CD4-positive, alpha-beta memory T cell (primary cell): ENCODE data around the gene FLT3. TPM values are rescaled to one million over a fixed set of nuclear protein-coding genes. Genes with fewer than 3 reads are reported as not detected.

Experiments
- CTCF ChIA-PET: fragments of 350-600 bp; sonication (Branson Sonifier 250); formaldehyde crosslinking; loops from one replicate; lab custom pipeline; 2021; ENCODE audit warnings: inconsistent platforms; ENCODE audit not compliant: partially characterized antibody; lab: Charles Lee
- POLR2A ChIA-PET: fragments of 350-600 bp; sonication (Branson Sonifier 250); formaldehyde crosslinking; loops from one replicate; lab custom pipeline; 2021; ENCODE audit not compliant: partially characterized antibody; lab: Charles Lee
- DNase-seq, 5 donors: peaks; one replicate each; pipeline versions ENCODE4 v3.0.0 to v3.0.0-alpha.2; 2020 to 2022; ENCODE audit warnings: mixed read lengths in 1 of 5
- H3K27ac ChIP-seq: one replicate; pipeline ENCODE4 v1.7.0; 2013; ENCODE audit warnings: low read depth, low read length
- H3K27me3 ChIP-seq: 2 replicates; pipeline ENCODE4 v1.7.0; 2013; ENCODE audit warnings: mild to moderate bottlenecking, low read length, moderate library complexity; ENCODE audit not compliant: insufficient read depth
- H3K36me3 ChIP-seq: 2 replicates; pipeline ENCODE4 v1.7.0; 2013; ENCODE audit warnings: mild to moderate bottlenecking, low read length, moderate library complexity; ENCODE audit not compliant: insufficient read depth
- H3K4me1 ChIP-seq: 2 replicates; pipeline ENCODE4 v1.7.0; 2013; ENCODE audit warnings: mild to moderate bottlenecking, low read length, moderate library complexity; ENCODE audit not compliant: insufficient read depth
- H3K4me3 ChIP-seq, 2 donors: one replicate each; pipeline ENCODE4 v1.7.0; 2013; ENCODE audit warnings: low read length in 2 of 2, mild to moderate bottlenecking in 1 of 2
- H3K9me3 ChIP-seq, 2 donors: one replicate each; pipeline ENCODE4 v1.7.0; 2013; ENCODE audit warnings: low read length in 2 of 2, control low read depth in 1 of 2; ENCODE audit not compliant: control insufficient read depth in 1 of 2
- H3K27ac Mint-ChIP-seq, 7 donors: one replicate each; pipeline ENCODE4 v1.8.0; 2020 to 2021; ENCODE audit warnings: mixed read lengths in 7 of 7, mild to moderate bottlenecking in 6 of 7, inconsistent platforms in 3 of 7, moderate library complexity in 3 of 7
- H3K27me3 Mint-ChIP-seq, 2 donors: one replicate each; pipeline ENCODE4 v1.8.0; 2020 to 2021; ENCODE audit warnings: mixed read lengths in 2 of 2
- H3K36me3 Mint-ChIP-seq, 2 donors: one replicate each; pipeline ENCODE4 v1.8.0; 2020 to 2021; ENCODE audit warnings: mixed read lengths in 2 of 2, inconsistent platforms in 1 of 2, mild to moderate bottlenecking in 1 of 2
- H3K4me1 Mint-ChIP-seq, 4 donors: one replicate each; pipeline ENCODE4 v1.8.0; 2020 to 2021; ENCODE audit warnings: mixed read lengths in 4 of 4, mild to moderate bottlenecking in 1 of 4
- H3K4me3 Mint-ChIP-seq, 8 donors: one replicate each; pipeline ENCODE4 v1.8.0; 2020 to 2021; ENCODE audit warnings: mixed read lengths in 8 of 8, mild to moderate bottlenecking in 7 of 8, moderate library complexity in 6 of 8, inconsistent platforms in 3 of 8
- H3K9me3 Mint-ChIP-seq, 8 donors: one replicate each; pipeline ENCODE4 v1.8.0; 2020 to 2021; ENCODE audit warnings: mixed read lengths in 8 of 8, mild to moderate bottlenecking in 5 of 8, inconsistent platforms in 3 of 8, moderate library complexity in 1 of 8
- intact Hi-C: fragments of 100-400 bp; cut with micrococcal nuclease; formaldehyde crosslinking; loops from one replicate; pipeline ENCODE4 v1.15.1; 2023
- polyA plus RNA-seq, 2 donors: library from polyadenylated mRNA; unstranded; fragments of 300-500 nt; fragmentation: Illumina TruSeq; gene quantifications; one replicate each; pipeline ENCODE4 v1.2.3, GENCODE V29; 2021
- total RNA-seq, 2 experiments: library from RNA; stranded (reverse); gene quantifications; one replicate each; pipeline ENCODE4 v1.2.3, GENCODE V29; 2021

Gene FLT3
- total and polyA plus RNA-seq, 4 experiments from 2014 or later, result not detected

DNA sequence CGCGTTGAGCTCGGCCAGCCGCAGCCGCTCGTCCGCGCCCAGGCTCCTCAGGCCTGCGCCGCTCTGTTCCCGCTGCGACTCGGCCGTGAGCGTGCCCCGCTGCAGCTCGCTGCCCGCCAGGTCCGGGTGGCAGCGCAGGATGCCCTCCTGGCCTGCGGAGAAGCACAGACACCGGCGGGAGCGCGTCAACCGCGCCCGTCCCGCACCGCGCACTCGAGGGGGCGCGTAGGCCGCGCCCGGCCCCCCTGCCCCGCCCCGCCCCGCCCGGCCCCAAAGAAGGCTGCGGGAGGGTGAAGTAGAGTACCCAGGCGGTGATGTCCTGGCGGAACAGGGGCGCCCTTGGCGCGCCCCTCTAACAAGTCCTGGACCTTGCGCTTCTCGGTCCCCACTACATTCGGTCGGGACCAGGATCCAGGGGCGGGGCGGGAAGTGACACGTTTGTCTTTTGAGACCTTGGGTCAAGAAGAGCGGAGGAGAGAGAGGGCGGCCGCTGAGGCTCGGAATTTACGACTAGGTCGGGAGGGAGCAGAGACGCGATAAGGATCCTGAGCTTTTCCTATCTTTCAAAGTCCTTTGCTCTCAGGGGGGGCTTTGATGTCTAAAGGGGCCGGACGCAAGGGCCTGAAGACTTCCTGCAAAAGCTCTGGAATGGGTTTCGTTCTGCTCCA lies 121.9 kb downstream of the FLT3 start:
- no peak overlapping the region for H3K27ac ChIP-seq
- Mint-ChIP-seq H3K36me3 (no peaks in the 10 kb centered on the region), H3K4me3 (peak overlapping the region in 3 of 8 donors; percentile 18 to 68 (median 64)), H3K9me3 (peaks cover 0 to 3% (median 0%) of the 10 kb centered on the region in 8 donors), H3K27ac (no peak overlapping the region), H3K27me3 (peaks cover 71 to 74% of the 10 kb centered on the region in 2 donors), H3K4me1 (peaks cover 9 to 42% (median 21%) of the 10 kb centered on the region in 4 donors)
- no peak overlapping the region for H3K4me3 ChIP-seq
- intact Hi-C loops, result no loop called here
- CTCF ChIA-PET, result interaction anchor here (1.1 to 13.0 kb wide), 5 partner anchors 10 to 618 kb away, joined by 3 to 189 read pairs (median 6); partner anchors contain the start of gene URAD
- no peaks in the 10 kb centered on the region for H3K9me3 ChIP-seq
- H3K4me1 ChIP-seq, result peaks cover 11% of the 10 kb centered on the region
- H3K36me3 ChIP-seq, result no peaks in the 10 kb centered on the region
- DNase-seq, result no peak
- peaks cover 15% of the 10 kb centered on the region for H3K27me3 ChIP-seq
- POLR2A ChIA-PET, result no interaction called here

DNA sequence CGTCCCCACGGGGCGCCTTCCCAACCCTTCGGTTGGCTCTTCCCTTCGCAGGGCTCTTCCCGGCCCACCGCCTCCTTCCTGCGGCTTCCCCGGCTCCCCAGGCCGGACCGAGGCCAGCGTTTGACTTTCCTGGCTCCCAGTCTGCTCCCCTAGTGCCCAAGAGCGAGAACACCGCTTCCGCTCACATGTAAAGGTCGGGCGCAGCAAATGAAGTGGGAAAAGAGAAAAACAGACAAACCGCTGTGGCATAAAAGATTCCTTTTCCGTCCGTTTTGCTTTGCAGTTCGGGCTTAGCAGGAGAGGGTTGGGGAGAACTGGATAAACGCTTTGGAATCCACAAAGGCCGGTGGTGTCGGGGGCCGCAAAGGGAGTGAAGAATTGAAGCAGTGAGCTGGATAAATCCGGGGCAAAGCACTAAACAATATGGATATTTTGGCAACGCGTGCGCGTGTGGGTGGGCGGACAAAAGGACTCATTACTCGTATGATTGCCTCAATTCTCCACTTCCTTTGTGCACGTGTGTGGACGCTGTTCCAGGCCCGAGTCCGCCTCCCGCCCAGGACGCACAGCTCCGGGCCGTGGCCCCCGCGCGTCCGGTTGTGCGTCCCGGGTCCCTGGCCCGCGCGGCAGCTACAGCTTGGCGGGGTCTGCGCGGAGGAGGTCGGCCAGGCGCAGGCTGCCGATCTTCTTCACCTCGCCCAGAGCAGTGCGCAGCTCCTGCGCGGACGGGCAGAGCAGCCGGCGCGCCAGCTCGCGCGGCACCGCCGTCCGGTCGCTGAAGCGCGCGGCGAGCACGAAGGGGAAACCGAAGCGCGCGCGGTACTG lies 122.7 kb downstream of the FLT3 start:
- Histone ChIP-seq H3K4me3 (no peak overlapping the region), H3K27me3 (peaks cover 19% of the 10 kb centered on the region), H3K4me1 (peaks cover 11% of the 10 kb centered on the region), H3K27ac (no peak overlapping the region), H3K36me3 (no peaks in the 10 kb centered on the region), H3K9me3 (no peaks in the 10 kb centered on the region)
- H3K36me3 Mint-ChIP-seq, result no peaks in the 10 kb centered on the region
- H3K4me1 Mint-ChIP-seq, result peaks cover 9 to 42% (median 21%) of the 10 kb centered on the region in 4 donors
- peaks cover 0 to 3% (median 0%) of the 10 kb centered on the region in 8 donors for H3K9me3 Mint-ChIP-seq
- ChIA-PET POLR2A (no interaction called here), CTCF (interaction anchor here (0.6 to 13.0 kb wide), 4 partner anchors 149 to 1048 kb away, joined by 3 to 189 read pairs (median 5); no protein-coding TSS in a partner anchor)
- H3K27ac Mint-ChIP-seq, result no peak overlapping the region
- H3K4me3 Mint-ChIP-seq, result peak overlapping the region in 2 of 8 donors; percentile 54 to 71
- no peak for DNase-seq
- intact Hi-C loops, result no loop called here
- H3K27me3 Mint-ChIP-seq, result peaks cover 68 to 74% of the 10 kb centered on the region in 2 donors

DNA sequence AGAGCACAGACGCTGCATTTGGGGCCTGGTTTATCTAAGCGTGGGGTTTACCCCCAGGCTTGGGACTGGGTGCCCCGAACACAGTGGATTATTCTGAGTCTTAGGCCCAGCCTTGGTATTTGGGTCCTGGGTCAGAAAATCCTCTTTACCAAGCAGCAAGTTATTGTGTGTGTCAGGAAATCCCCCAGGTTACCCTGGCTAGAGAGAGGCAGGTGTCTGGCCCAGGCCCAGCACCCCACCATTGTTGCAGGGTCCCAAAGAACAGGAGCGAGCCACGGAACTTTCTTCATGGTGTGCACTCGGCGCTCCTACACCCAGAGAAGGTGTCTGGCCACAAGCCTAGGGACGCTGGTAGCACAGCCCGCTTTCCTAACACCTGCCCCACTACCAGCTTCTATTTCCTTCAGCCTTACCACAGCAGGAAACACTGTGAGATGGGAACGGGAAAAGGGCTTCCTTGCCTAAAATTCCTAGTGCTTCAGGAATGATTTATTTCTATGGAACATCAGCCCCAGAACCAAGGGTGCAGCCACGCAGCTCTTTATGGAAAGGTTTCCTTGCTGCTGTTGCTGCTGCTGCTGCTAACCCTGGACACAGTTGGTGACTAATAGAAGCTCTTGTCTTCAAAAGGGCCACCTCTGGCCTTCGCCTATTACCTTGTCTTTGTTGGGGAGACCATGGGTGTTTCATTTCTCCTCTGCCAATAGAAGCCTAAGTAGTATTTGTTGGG lies 123.8 kb downstream of the FLT3 start:
- Histone ChIP-seq H3K36me3 (no peaks in the 10 kb centered on the region), H3K27ac (no peak overlapping the region), H3K4me3 (no peak overlapping the region), H3K4me1 (peaks cover 11% of the 10 kb centered on the region), H3K9me3 (no peaks in the 10 kb centered on the region), H3K27me3 (peaks cover 28% of the 10 kb centered on the region)
- no peak for DNase-seq
- Mint-ChIP-seq H3K4me3 (no peak overlapping the region), H3K9me3 (peaks cover 0 to 3% (median 0%) of the 10 kb centered on the region in 8 donors), H3K4me1 (peaks cover 7 to 42% (median 21%) of the 10 kb centered on the region in 4 donors), H3K27ac (no peak overlapping the region), H3K27me3 (peaks cover 63 to 67% of the 10 kb centered on the region in 2 donors), H3K36me3 (no peaks in the 10 kb centered on the region)
- ChIA-PET POLR2A (no interaction called here), CTCF (interaction anchor here (0.6 to 4.0 kb wide), 4 partner anchors 8 to 1047 kb away, joined by 3 to 19 read pairs (median 4); no protein-coding TSS in a partner anchor)
- intact Hi-C loops, result no loop called here

DNA sequence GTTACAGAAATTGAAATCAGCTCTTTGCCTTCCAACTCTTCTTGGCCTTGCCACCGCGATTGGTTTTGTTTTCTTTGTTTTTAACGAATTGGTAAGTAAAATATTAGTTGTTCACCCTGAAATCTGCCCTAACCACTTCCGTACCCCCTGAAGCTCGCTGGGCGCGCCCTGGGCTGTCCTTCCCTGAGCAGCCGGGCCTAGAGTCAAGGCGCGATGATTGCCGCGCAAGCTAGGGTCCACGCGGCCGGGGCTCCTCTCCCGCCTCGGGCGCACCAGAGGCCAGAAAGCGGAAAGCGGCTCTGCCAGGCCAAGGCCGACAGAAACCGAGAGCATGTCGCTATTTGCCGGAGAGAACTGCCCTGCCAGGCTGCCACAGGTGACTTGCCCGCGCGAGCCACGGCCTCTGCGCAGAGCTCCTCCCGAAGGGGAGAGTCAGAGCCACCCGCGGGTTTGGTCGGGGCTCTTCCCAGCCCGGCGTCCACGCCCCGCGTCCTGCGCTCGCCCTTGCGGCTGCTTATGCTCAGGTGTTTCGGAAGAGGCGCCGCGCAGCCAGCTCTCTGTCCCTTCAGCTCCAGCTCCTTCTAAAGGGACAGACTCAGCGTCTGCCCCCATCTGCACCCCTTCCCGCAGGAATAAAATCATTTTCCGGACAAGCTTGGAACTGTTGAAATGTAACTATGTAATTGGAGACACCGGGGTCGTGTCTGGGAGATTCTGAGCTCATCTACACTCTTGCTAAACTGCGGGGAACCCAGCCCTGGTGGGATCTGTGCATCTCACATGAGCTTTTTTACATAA lies 124.6 kb downstream of the FLT3 start:
- no peaks in the 10 kb centered on the region for H3K36me3 Mint-ChIP-seq
- H3K9me3 Mint-ChIP-seq, result peaks cover 0 to 4% (median 0%) of the 10 kb centered on the region in 8 donors
- Histone ChIP-seq H3K27me3 (peaks cover 28% of the 10 kb centered on the region), H3K4me1 (peaks cover 11% of the 10 kb centered on the region), H3K27ac (no peak overlapping the region), H3K9me3 (no peaks in the 10 kb centered on the region), H3K36me3 (no peaks in the 10 kb centered on the region), H3K4me3 (no peak overlapping the region)
- H3K27me3 Mint-ChIP-seq, result peaks cover 63 to 67% of the 10 kb centered on the region in 2 donors
- intact Hi-C loops, result no loop called here
- DNase-seq, result no peak
- H3K4me1 Mint-ChIP-seq, result peaks cover 7 to 44% (median 18%) of the 10 kb centered on the region in 4 donors
- POLR2A ChIA-PET, result no interaction called here
- H3K27ac Mint-ChIP-seq, result peak overlapping the region in 3 of 7 donors; percentile 18 to 65 (median 46)
- peak overlapping the region in 1 of 8 donors; percentile 59 for H3K4me3 Mint-ChIP-seq
- CTCF ChIA-PET, result interaction anchor here (1.9 to 4.0 kb wide), 2 partner anchors 9 to 149 kb away, joined by 5 to 19 read pairs; no protein-coding TSS in a partner anchor

DNA sequence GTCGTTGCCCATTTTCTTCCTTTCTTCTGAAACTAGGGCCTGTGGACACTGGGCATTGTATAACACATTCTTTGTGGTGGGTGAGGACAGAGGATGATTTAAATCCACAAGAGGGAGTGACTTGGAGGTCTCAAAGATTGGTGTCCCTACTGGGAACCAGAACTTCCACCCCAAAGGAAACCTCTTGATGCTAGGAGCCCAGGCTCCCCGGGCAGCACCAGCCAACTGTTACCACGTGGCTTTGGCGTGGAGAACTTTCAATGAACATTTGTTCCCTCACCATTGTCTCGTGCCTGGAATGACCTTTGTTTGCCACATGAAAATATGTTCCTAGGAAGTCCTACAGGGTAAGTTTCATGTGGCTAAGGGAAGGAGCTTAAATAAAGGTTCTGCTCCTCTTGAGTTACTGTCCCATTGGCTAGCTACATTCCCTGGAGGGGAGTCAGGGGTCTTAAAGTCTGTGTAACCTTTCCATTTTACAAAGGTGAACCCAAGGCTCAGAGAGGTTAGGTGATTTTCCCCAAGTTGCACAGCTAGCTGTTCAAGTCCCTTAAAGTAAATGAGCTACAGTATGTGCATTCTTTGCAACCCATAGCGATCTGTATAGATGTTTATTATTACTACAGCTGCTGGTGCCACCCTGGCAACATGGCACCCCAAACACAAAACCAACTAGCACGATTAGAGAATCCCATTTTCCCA lies 126.3 kb downstream of the FLT3 start:
- no peaks in the 10 kb centered on the region for H3K4me1 ChIP-seq
- Mint-ChIP-seq H3K9me3 (peaks cover 0 to 4% (median 0%) of the 10 kb centered on the region in 8 donors), H3K36me3 (no peaks in the 10 kb centered on the region), H3K4me3 (peak overlapping the region in 1 of 8 donors; percentile 32), H3K27ac (no peak overlapping the region), H3K27me3 (peaks cover 63 to 67% of the 10 kb centered on the region in 2 donors), H3K4me1 (peaks cover 6 to 41% (median 18%) of the 10 kb centered on the region in 4 donors)
- peaks cover 30% of the 10 kb centered on the region for H3K27me3 ChIP-seq
- H3K36me3 ChIP-seq, result no peaks in the 10 kb centered on the region
- no peaks in the 10 kb centered on the region for H3K9me3 ChIP-seq
- H3K27ac ChIP-seq, result no peak overlapping the region
- H3K4me3 ChIP-seq, result no peak overlapping the region
- CTCF ChIA-PET, result interaction anchor here (1.9 to 4.0 kb wide), 2 partner anchors 10 to 148 kb away, joined by 5 to 19 read pairs; no protein-coding TSS in a partner anchor
- POLR2A ChIA-PET, result no interaction called here
- no peak for DNase-seq
- intact Hi-C loops, result no loop called here

DNA sequence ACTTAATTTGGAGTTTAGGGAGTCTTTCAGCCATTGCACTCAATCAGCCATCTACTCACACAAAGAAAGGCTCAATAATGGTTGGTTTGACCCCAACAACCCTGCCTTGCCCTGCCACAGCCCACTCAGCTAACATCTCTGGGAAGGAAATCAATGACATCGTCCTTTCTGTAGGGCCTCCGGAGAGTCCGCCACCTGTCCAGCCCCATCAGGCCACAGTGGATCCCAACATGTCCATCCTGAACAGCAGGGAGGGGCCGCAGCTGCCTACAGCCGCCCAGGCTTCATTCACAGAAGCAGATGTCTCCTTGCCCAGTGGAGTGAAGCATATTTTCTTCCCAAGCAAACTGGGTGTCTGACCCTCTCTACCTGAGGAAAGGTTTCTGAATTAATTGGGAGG lies 127.1 kb downstream of the FLT3 start:
- no peak for DNase-seq
- H3K4me3 Mint-ChIP-seq, result no peak overlapping the region
- H3K4me1 Mint-ChIP-seq, result peaks cover 6 to 39% (median 13%) of the 10 kb centered on the region in 4 donors
- POLR2A ChIA-PET, result no interaction called here
- intact Hi-C loops, result no loop called here
- Histone ChIP-seq H3K9me3 (no peaks in the 10 kb centered on the region), H3K4me1 (peaks cover 5% of the 10 kb centered on the region), H3K27ac (no peak overlapping the region), H3K36me3 (no peaks in the 10 kb centered on the region), H3K27me3 (peaks cover 28% of the 10 kb centered on the region), H3K4me3 (no peak overlapping the region)
- peaks cover 60 to 61% of the 10 kb centered on the region in 2 donors for H3K27me3 Mint-ChIP-seq
- H3K36me3 Mint-ChIP-seq, result no peaks in the 10 kb centered on the region
- no peak overlapping the region for H3K27ac Mint-ChIP-seq
- H3K9me3 Mint-ChIP-seq, result peaks cover 0 to 4% (median 0%) of the 10 kb centered on the region in 8 donors
- CTCF ChIA-PET, result interaction anchor here (4.0 kb wide), 1 partner anchor 11 kb away, joined by 19 read pairs; no protein-coding TSS in a partner anchor
